HG02763 (cell line): ENCODE results near the gene SMAD7.

Source experiments
- ATAC-seq: cut with Tn5 transposase; IDR thresholded peaks from one replicate; pipeline ENCODE4 v1.9.1; 2021; ENCODE audit warnings: mild to moderate bottlenecking, moderate library complexity; ENCODE audit not compliant: unreplicated experiment

Gene SMAD7

GRCh38 chr18:48987821-48988220 is 37.1 kb upstream of the SMAD7 start:
- no peak for ATAC-seq

GRCh38 chr18:48986851-48987761 is 36.3 kb upstream of the SMAD7 start:
- no peak for ATAC-seq

- no peak for ATAC-seq
Measured at GRCh38 chr18:48985161-48985560, 34.4 kb upstream of the SMAD7 start.

- ATAC-seq: no peak
Measured at GRCh38 chr18:48983793-48984437, 33.1 kb upstream of the SMAD7 start.

- ATAC-seq: no peak
Measured at GRCh38 chr18:48982266-48982665, 31.5 kb upstream of the SMAD7 start.

- no peak for ATAC-seq
Measured at GRCh38 chr18:48979944-48980890, 29.5 kb upstream of the SMAD7 start.

GRCh38 chr18:48977914-48978313 is 27.1 kb upstream of the SMAD7 start:
- ATAC-seq: no peak

GRCh38 chr18:48975817-48976649 is 25.3 kb upstream of the SMAD7 start:
- ATAC-seq: peak; percentile 55

GRCh38 chr18:48975120-48975816 is 24.5 kb upstream of the SMAD7 start:
- ATAC-seq: peak; percentile 8

GRCh38 chr18:48974304-48975119 is 23.7 kb upstream of the SMAD7 start:
- no peak for ATAC-seq

- ATAC-seq: no peak
Measured at GRCh38 chr18:48973731-48974130, 23.0 kb upstream of the SMAD7 start.

GRCh38 chr18:48968412-48969215 is 17.8 kb upstream of the SMAD7 start:
- no peak for ATAC-seq

GRCh38 chr18:48967545-48967944 is 16.8 kb upstream of the SMAD7 start:
- no peak for ATAC-seq

- no peak for ATAC-seq
Measured at GRCh38 chr18:48966523-48966922, 15.8 kb upstream of the SMAD7 start.

GRCh38 chr18:48963586-48964470 is 13.1 kb upstream of the SMAD7 start:
- ATAC-seq: no peak

- no peak for ATAC-seq
Measured at GRCh38 chr18:48962994-48963561, 12.3 kb upstream of the SMAD7 start.
